OCI-M1 (cell line): ENCODE measurements around the gene XRN2.

Source experiments
- DNase-seq: peaks from one replicate; lab custom pipeline; 2025; lab: John Stamatoyannopoulos, UW

The XRN2 gene, protein sequence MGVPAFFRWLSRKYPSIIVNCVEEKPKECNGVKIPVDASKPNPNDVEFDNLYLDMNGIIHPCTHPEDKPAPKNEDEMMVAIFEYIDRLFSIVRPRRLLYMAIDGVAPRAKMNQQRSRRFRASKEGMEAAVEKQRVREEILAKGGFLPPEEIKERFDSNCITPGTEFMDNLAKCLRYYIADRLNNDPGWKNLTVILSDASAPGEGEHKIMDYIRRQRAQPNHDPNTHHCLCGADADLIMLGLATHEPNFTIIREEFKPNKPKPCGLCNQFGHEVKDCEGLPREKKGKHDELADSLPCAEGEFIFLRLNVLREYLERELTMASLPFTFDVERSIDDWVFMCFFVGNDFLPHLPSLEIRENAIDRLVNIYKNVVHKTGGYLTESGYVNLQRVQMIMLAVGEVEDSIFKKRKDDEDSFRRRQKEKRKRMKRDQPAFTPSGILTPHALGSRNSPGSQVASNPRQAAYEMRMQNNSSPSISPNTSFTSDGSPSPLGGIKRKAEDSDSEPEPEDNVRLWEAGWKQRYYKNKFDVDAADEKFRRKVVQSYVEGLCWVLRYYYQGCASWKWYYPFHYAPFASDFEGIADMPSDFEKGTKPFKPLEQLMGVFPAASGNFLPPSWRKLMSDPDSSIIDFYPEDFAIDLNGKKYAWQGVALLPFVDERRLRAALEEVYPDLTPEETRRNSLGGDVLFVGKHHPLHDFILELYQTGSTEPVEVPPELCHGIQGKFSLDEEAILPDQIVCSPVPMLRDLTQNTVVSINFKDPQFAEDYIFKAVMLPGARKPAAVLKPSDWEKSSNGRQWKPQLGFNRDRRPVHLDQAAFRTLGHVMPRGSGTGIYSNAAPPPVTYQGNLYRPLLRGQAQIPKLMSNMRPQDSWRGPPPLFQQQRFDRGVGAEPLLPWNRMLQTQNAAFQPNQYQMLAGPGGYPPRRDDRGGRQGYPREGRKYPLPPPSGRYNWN

DNA sequence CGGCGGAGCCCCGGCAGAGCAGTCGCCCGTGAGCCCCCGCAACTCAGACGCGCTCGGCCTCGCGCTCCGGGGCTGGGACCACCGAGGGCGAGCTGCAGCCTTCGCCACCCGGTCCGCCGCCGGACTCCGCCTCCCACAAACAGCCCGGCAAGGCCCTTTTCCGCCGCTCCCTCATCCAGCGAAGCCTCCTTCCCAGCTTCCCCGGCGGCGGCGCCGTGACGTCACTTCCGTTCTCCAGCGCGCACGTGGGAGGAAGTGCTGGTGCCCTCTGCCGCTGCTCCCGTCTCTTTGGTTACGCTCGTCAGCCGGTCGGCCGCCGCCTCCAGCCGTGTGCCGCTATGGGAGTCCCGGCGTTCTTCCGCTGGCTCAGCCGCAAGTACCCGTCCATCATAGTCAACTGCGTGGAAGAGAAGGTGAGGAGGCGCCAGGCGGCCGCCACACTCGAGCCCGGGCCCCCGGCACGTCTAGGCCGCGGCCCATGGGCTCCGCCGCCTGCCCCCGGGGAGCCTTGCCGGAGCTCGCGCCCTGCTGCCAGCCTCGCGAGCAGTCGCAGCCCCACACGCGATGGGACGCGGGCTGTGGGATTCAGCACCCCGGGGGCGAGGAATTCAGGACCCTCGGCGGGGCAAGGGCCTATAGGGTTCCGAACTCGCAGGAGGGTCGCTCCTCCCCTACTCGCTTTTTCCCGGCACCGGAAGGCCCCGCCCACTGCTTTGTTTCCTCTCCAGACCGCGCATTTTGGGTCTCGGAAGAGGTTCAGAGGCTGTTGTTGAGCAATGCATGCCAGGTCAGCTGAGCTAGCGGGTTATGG lies at the start of gene XRN2:
Gene XRN2 (plus strand): TSS at position 271 of the 811 bp plus-strand sequence. CDS start 68 bp downstream, at position 339.
- DNase-seq = peak; percentile 96

DNA sequence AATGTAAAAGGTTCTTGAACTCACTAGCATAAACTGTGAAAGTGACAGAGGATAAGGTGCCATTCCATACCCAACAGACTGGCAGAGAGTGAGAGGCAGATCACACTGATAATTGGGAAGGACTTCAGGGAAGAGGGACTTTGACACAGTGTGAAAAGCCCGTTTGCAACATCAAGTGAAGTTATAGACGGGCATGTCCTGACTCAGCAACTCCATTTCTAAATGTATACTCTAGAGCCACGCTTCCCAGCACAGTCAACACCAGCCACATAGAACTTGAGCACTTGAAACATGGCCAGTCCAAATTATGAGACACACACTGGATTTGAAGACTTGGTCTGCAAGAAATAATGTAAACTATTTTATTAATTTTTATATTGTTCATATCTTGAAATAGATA lies 45.9 kb upstream of the XRN2 start:
- no peak for DNase-seq

DNA sequence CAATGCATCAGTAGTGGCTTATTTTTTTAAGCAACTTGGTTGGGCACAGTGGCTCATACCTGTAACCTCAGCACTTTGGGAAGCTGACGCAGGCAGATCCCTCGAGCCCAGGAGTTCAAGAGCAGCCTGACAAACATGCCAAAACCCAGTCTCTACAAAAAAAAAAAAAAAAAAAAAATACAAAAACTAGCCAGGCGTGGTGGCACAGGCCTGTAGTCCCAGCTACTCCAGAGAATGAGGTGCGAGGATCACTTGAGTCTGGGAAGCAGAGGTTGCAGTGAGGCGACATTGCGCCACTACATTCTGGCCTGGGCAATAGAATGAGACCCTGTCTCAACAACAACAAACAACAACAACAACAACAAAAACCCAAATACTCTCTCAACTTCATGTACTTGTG lies 44.7 kb upstream of the XRN2 start:
- DNase-seq = no peak

GRCh38 chr20:21259346-21259745 lies 43.8 kb upstream of the XRN2 start:
- DNase-seq = no peak

DNA sequence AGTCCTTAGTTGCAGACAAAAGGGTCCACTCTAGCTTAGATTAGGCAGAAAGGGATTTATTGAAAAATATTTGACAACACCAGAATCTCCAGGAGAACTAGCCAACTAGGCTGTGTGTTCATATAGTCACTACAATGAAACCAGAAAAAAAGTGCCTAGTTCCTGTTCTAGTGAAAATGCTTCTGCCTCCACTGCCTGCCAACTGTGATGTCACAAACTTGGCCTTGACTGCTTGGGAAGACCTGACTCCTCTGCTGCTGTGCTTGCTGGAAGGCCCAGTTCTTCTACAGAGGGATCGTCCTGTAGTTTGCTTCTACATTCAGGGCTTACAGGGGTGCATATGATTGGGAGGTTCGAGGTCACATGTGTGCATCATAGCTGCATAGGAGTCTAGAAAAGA lies 40.3 kb upstream of the XRN2 start:
- DNase-seq = no peak

GRCh38 chr20:21265261-21266190 lies 37.6 kb upstream of the XRN2 start:
- DNase-seq = no peak

DNA sequence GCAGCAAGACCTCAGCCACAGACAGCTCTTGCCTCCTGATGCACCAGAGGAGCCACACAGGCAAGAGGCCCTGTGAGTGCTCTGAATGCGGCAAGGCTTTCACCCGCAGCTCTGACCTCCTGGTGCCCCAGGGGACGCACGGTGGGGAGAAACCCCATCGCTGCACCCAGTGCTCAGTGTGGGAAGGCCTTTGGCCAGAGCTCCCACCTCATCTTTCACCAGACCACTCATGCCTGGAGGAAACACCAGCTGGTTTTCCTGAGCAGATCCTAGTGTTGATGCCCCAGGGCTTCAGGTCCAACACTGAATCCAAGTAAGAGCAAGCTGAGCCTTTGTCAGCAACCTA lies 37.0 kb upstream of the XRN2 start:
- no peak for DNase-seq

DNA sequence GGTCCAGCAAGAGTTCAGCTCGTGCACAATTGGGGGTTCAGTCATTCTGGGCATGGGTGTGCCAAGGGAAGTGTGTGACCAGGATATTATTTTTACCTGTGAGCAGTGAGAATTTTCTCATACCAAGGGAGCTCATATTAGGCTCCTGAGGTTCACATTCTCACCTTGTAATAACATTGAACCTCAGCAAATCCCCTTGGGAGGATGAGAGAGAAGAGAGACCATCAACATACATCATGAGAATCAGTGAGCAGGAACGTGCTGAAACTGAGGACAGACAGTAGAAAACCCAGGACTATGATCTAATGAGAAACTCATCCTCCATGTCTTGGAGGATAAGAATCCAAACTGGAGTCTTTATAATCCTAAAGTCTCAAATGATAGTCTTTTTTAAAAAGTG lies 33.4 kb upstream of the XRN2 start:
- no peak for DNase-seq

DNA sequence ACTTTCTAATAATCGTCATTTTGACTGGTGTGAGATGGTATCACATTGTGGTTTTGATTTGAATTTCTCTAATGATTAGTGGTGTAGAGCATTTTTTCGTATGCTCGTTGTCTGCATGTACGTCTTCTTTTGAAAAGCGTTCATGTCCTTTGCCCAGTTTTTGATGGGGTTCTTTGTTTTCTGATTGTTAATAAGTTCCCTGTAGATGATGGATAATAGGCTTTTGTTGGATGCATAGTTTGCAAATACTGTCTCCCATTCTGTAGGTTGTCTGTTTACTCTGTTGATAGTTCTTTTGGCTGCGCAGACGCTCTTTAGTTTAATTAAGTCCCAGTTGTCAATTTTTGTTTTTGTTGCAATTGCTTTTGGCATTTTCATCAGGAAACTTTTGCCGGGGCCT lies 32.3 kb upstream of the XRN2 start:
- DNase-seq = no peak

GRCh38 chr20:21272279-21272678 lies 30.9 kb upstream of the XRN2 start:
- no peak for DNase-seq

DNA sequence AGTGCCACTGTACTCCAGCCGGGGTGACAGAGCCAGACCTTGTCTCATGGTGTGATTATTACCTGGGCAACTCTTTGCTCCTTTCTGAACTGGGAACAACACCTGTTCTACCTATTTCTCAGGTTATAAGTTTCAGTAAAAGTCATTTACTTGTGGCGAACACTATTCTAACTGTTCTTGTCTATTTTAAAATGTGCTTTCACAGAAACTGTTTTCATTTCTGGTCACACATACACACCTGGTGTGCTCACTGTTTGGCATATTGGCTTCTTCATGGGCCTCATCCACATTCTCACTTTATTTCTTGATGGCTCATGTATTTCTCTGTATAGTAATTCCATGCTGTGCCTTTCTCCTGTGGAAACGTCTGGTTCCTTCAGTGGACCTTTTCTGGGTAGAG lies 30.5 kb upstream of the XRN2 start:
- no peak for DNase-seq

GRCh38 chr20:21273755-21274386 lies 29.3 kb upstream of the XRN2 start:
- no peak for DNase-seq

DNA sequence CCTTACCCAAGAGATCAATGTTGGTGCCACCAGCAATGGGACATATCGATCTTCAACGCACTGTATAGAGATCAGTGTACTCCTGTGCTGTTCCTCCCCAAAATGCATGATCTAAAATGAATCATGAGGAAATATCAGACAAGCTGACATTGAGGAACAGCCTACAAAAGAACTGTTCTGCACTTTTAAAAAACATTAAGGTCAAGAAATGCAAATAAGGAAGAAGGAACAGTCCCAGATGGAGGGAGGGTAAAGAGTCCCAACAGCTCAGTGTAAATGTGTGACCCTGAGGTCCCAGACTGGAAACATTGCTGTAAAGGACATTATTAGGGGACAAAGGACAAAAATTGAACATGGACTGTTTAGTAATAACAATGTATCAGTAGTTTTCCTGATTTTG lies 24.3 kb upstream of the XRN2 start:
- DNase-seq = no peak

GRCh38 chr20:21279706-21280521 lies 23.2 kb upstream of the XRN2 start:
- no peak for DNase-seq

GRCh38 chr20:21280522-21281016 lies 22.6 kb upstream of the XRN2 start:
- no peak for DNase-seq

DNA sequence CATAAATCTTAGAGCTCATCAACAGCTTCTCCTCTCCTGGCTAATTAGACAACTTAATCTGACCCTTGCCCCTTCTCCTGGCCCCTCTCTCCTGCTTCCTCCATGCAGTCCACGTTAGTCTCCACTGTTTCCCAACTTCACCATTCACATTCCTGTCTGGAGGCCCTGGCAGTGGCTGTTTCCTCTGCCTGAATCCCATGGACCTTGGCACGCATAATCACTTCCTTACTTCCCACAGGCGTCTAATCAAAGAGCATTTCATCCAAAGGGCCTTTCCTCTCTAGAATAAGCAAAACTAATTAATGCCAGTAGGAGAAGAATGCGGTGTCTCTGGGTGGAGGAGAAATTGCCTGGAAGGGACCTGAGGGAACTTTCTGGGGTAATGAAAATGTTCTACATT lies 16.4 kb upstream of the XRN2 start:
- no peak for DNase-seq

DNA sequence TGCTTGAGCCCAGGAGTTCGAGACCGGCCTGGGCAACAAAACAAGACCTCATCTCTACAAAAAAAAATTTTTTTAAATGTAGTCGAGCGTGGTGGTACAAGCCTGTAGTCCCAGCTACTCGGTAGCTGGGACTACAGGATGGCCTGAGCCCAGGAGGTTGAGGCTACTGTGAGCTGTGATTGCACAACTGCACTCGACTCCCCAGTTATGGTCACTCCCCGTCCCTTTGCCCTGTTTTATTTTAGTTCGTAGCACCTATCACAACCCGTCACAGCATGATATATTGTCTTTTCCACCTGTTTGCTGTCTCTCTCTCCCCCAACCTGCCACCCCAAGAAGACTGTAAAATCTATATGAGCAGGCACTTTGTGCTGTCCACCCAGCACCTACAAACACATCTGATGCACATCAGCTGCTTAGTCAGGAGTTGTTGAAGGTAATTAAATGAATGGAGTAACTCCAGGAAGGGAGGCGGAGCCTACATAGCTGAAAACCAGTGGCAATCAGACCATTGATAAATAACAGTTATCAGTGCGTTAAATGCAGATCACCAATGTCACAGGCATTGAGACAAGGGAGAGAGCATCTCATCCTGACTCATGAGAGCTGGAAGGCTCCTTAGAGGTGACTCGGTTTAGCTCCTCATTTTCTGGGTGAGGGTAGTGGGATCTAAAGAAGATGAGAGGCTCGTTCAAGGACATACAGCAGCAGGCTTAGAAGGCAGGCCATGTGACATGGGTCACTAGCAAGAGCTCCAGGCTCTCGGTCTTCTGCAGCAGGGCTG lies 14.4 kb upstream of the XRN2 start:
- DNase-seq = no peak

GRCh38 chr20:21289651-21290050 lies 13.5 kb upstream of the XRN2 start:
- no peak for DNase-seq

- DNase-seq = no peak
Measured at GRCh38 chr20:21291026-21291425, 12.1 kb upstream of the XRN2 start.
